MM.1S (cell line): ENCODE measurements around the gene FFAR2.
"Not testable (repeated sequence)": the region's sequence is repeated elsewhere in the genome, so short reads cannot be mapped to it uniquely, and the experiment has no call there.

Experiments
- DNase-seq: peaks from one replicate; pipeline ENCODE4 v3.0.0-alpha.2; 2015
- H2AFZ ChIP-seq: fragments of 300-600 bp; sonication (generic); 2 replicates; pipeline ENCODE4 v1.6.0; 2016; ENCODE audit warnings: antibody characterized with exemption, low read length
- H3F3A ChIP-seq: fragments of 300-600 bp; sonication (generic); 2 replicates; pipeline ENCODE4 v1.6.1; 2016; ENCODE audit warnings: mild to moderate bottlenecking, antibody characterized with exemption, low read length, moderate library complexity, mixed read lengths; ENCODE audit not compliant: insufficient read depth
- H3K27ac ChIP-seq: fragments of 300-600 bp; sonication (generic); 2 replicates; pipeline ENCODE4 v1.5.1; 2016; ENCODE audit warnings: mild to moderate bottlenecking, low read length
- H3K27me3 ChIP-seq: fragments of 300-600 bp; sonication (generic); replicated peaks from 2 replicates; pipeline ENCODE4 v1.6.0; 2016; ENCODE audit warnings: low read length; ENCODE audit not compliant: insufficient read depth
- H3K36me3 ChIP-seq: fragments of 300-600 bp; sonication (generic); replicated peaks from 2 replicates; pipeline ENCODE4 v1.6.1; 2016; ENCODE audit warnings: mild to moderate bottlenecking, low read length, mixed read lengths; ENCODE audit not compliant: insufficient read depth
- H3K4me1 ChIP-seq: fragments of 300-600 bp; sonication (generic); 2 replicates; pipeline ENCODE4 v1.6.1; 2016; ENCODE audit warnings: low read length, mixed read lengths
- H3K4me2 ChIP-seq: fragments of 300-600 bp; sonication (generic); 2 replicates; pipeline ENCODE4 v1.6.0; 2016; ENCODE audit warnings: low read depth, low read length
- H3K4me3 ChIP-seq: fragments of 300-600 bp; sonication (generic); 2 replicates; pipeline ENCODE4 v1.5.1; 2016; ENCODE audit warnings: low read length, mixed read lengths
- H3K79me2 ChIP-seq: fragments of 300-600 bp; sonication (generic); 2 replicates; pipeline ENCODE4 v1.6.1; 2016; ENCODE audit warnings: mixed run types, low read length, mixed read lengths
- H3K9ac ChIP-seq: fragments of 300-600 bp; sonication (generic); 2 replicates; pipeline ENCODE4 v1.6.1; 2016; ENCODE audit warnings: low read length, mixed read lengths
- H3K9me2 ChIP-seq: fragments of 300-600 bp; sonication (generic); replicated peaks from 2 replicates; pipeline ENCODE4 v1.6.1; 2016; ENCODE audit warnings: mild to moderate bottlenecking, low read length, mixed read lengths; ENCODE audit not compliant: insufficient read depth
- H3K9me3 ChIP-seq: fragments of 300-600 bp; sonication (generic); replicated peaks from 2 replicates; pipeline ENCODE4 v1.6.1; 2016; ENCODE audit warnings: mild to moderate bottlenecking, low read length, mixed read lengths; ENCODE audit not compliant: insufficient read depth
- H4K20me1 ChIP-seq: fragments of 300-600 bp; sonication (generic); 2 replicates; pipeline ENCODE4 v1.6.1; 2016; ENCODE audit warnings: mild to moderate bottlenecking, low read length, moderate library complexity, mixed read lengths; ENCODE audit not compliant: insufficient read depth
- EZH2 ChIP-seq: fragments of 300-600 bp; sonication (generic); optimal IDR thresholded peaks from 2 replicates; pipeline ENCODE3; 2017; ENCODE audit warnings: low read depth, mild to moderate bottlenecking, antibody characterized with exemption, low read length, mixed read lengths
- EZH2phosphoT487 ChIP-seq: fragments of 300-600 bp; sonication (generic); IDR thresholded peaks from 2 replicates; pipeline ENCODE4 v1.6.1; 2018; ENCODE audit warnings: antibody characterized with exemption, low read length
- TF ChIP-seq, protein P1 (sequence below): fragments of 300-600 bp; sonication (generic); IDR thresholded peaks from 2 replicates; pipeline ENCODE4 v1.5.1; 2016; ENCODE audit warnings: antibody characterized with exemption, low read length, mixed read lengths

Gene FFAR2

GRCh38 chr19:35419046-35419445, 29.0 kb upstream of the FFAR2 start:
- Histone ChIP-seq H3K4me2 (no peak overlapping the region), H3K4me3 (no peak overlapping the region), H3K9ac (no peak overlapping the region), H3F3A (no peaks in the 10 kb centered on the region), H4K20me1 (no peaks in the 10 kb centered on the region), H3K4me1 (peaks cover 2% of the 10 kb centered on the region; the same call in 1 of the 2 replicates), H3K36me3 (no peaks in the 10 kb centered on the region), H3K27ac (no peak overlapping the region), H2AFZ (no peak overlapping the region), H3K9me3 (no peaks in the 10 kb centered on the region), H3K9me2 (no peaks in the 10 kb centered on the region), H3K27me3 (no peaks in the 10 kb centered on the region; the same call in none of the 2 replicates), H3K79me2 (no peaks in the 10 kb centered on the region)
- no peak for DNase-seq
- TF ChIP-seq EZH2phosphoT487 (no peak), EZH2 (no peak)
- TF ChIP-seq, protein P1, sequence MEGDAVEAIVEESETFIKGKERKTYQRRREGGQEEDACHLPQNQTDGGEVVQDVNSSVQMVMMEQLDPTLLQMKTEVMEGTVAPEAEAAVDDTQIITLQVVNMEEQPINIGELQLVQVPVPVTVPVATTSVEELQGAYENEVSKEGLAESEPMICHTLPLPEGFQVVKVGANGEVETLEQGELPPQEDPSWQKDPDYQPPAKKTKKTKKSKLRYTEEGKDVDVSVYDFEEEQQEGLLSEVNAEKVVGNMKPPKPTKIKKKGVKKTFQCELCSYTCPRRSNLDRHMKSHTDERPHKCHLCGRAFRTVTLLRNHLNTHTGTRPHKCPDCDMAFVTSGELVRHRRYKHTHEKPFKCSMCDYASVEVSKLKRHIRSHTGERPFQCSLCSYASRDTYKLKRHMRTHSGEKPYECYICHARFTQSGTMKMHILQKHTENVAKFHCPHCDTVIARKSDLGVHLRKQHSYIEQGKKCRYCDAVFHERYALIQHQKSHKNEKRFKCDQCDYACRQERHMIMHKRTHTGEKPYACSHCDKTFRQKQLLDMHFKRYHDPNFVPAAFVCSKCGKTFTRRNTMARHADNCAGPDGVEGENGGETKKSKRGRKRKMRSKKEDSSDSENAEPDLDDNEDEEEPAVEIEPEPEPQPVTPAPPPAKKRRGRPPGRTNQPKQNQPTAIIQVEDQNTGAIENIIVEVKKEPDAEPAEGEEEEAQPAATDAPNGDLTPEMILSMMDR, result no peak

- no peaks in the 10 kb centered on the region for H3F3A ChIP-seq
- H3K9me2 ChIP-seq, result no peaks in the 10 kb centered on the region
- H3K27ac ChIP-seq, result peak overlapping the region; percentile 16; the same call in 1 of the 2 replicates
- H2AFZ ChIP-seq, result no peak overlapping the region
- no peak overlapping the region for H3K4me3 ChIP-seq
- no peaks in the 10 kb centered on the region for H3K79me2 ChIP-seq
- TF ChIP-seq, protein P1, result no peak
- TF ChIP-seq EZH2 (no peak), EZH2phosphoT487 (no peak)
- H3K9ac ChIP-seq, result no peak overlapping the region
- no peaks in the 10 kb centered on the region for H3K9me3 ChIP-seq
- no peaks in the 10 kb centered on the region for H4K20me1 ChIP-seq
- peaks cover 2% of the 10 kb centered on the region; the same call in 1 of the 2 replicates for H3K4me1 ChIP-seq
- H3K4me2 ChIP-seq, result no peak overlapping the region
- no peak for DNase-seq
- no peaks in the 10 kb centered on the region for H3K36me3 ChIP-seq
- H3K27me3 ChIP-seq, result no peaks in the 10 kb centered on the region; the same call in none of the 2 replicates
These were observed 28.3 kb upstream of the FFAR2 start for GRCh38 chr19:35419805-35420204.

DNA sequence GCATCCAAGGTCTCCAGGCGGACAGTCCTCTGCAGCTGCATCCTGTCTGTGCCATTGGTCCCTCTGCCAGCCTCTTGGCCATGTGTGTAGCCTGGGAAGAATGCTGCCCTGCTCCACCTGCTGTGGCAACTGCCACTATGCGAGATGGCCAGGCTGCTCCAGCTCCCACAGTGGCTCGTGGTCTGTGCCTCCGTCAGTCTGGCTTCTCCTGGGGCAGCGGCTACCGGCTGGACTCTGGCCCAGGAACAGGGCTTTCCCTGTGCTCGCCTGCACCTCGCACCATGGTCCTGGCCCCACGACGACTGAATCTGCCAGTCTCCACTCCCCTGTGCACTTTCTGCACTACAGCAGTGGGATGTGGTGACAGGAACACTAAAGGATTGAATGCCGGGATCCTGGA, 26.7 kb upstream of the FFAR2 start:
- TF ChIP-seq, protein P1, result no peak
- TF ChIP-seq EZH2 (no peak), EZH2phosphoT487 (no peak)
- no peaks in the 10 kb centered on the region for H3K9me2 ChIP-seq
- H3K4me2 ChIP-seq, result no peak overlapping the region
- no peak for DNase-seq
- H3K9ac ChIP-seq, result no peak overlapping the region
- H3K27me3 ChIP-seq, result peaks cover 4% of the 10 kb centered on the region
- H4K20me1 ChIP-seq, result no peaks in the 10 kb centered on the region
- H3K4me3 ChIP-seq, result no peak overlapping the region
- H3K36me3 ChIP-seq, result no peaks in the 10 kb centered on the region
- no peak overlapping the region for H3K27ac ChIP-seq
- H3K79me2 ChIP-seq, result no peaks in the 10 kb centered on the region
- no peaks in the 10 kb centered on the region for H3F3A ChIP-seq
- H3K9me3 ChIP-seq, result no peaks in the 10 kb centered on the region
- H2AFZ ChIP-seq, result no peak overlapping the region
- peaks cover 2% of the 10 kb centered on the region; the same call in 1 of the 2 replicates for H3K4me1 ChIP-seq

- not testable (repeated sequence) for H3K9ac ChIP-seq, H3K4me3 ChIP-seq, H3K9me3 ChIP-seq, H2AFZ ChIP-seq, H3K79me2 ChIP-seq, H3K27me3 ChIP-seq, H3K4me2 ChIP-seq, H3K9me2 ChIP-seq, H3K27ac ChIP-seq, H3F3A ChIP-seq, H4K20me1 ChIP-seq, DNase-seq, H3K4me1 ChIP-seq, H3K36me3 ChIP-seq
These were observed 24.7 kb upstream of the FFAR2 start for GRCh38 chr19:35423406-35423805.
